Endothelial cell of umbilical vein (primary cell): Measurements from ENCODE around the gene CAPN7. TPM values are rescaled to one million over a fixed set of nuclear protein-coding genes. Genes with fewer than 3 reads are reported as not detected.

Source experiments
- BruUV-seq: library from RNA; stranded (reverse); fragments of 400-500 nt; replicated peaks from 2 replicates; lab custom pipeline; 2021; lab: Mats Ljungman, UMichigan
- CTCF ChIA-PET: fragments of 300-600, 350-600 bp; sonication (Branson Sonifier 250); formaldehyde crosslinking; loops from one replicate; lab custom pipeline; 2021; ENCODE audit warnings: antibody characterized with exemption, inconsistent platforms; lab: Charles Lee
- POLR2A ChIA-PET: fragments of 300-600, 350-600 bp; sonication (Branson Sonifier 250); formaldehyde crosslinking; loops from one replicate; lab custom pipeline; 2021; ENCODE audit warnings: antibody characterized with exemption, inconsistent platforms; lab: Charles Lee
- DNase-seq: peaks from one replicate; pipeline ENCODE4 v3.0.0-alpha.2; 2011; ENCODE audit warnings: low read depth, low spot score
- FAIRE-seq: peaks from 2 replicates; lab custom pipeline; 2011; peaks lifted over from hg19 to GRCh38; lab: Jason Lieb, UNC
- H2AFZ ChIP-seq: 2 replicates; pipeline ENCODE4 v1.6.0; 2012; ENCODE audit warnings: low read depth, low read length, control low read depth, inconsistent platforms
- H3K27ac ChIP-seq: 2 replicates; pipeline ENCODE4 v1.5.1; 2011; ENCODE audit warnings: low read depth, mild to moderate bottlenecking, control low read depth, low read length, moderate library complexity; ENCODE audit not compliant: insufficient read depth
- H3K27me3 ChIP-seq, 2 experiments: 2 replicates each; pipeline versions ENCODE4 v1.6.0 to v1.6.1; 2011; ENCODE audit warnings: low read length in 2 of 2, mixed read lengths in 1 of 2; ENCODE audit not compliant: control insufficient read depth in 2 of 2, insufficient read depth in 2 of 2
- H3K36me3 ChIP-seq, 2 experiments: 2 replicates in 1 of 2; 3 replicates in 1 of 2; pipeline ENCODE4 v1.5.1; 2011; ENCODE audit warnings: low read length in 2 of 2, mild to moderate bottlenecking in 1 of 2, moderate library complexity in 1 of 2; ENCODE audit not compliant: control insufficient read depth in 2 of 2, insufficient read depth in 2 of 2; ENCODE audit errors: extremely low read depth in 1 of 2
- H3K4me1 ChIP-seq: 3 replicates; pipeline ENCODE4 v1.5.1; 2011; ENCODE audit warnings: mild to moderate bottlenecking, low read length; ENCODE audit not compliant: control insufficient read depth, insufficient read depth; ENCODE audit errors: extremely low read depth
- H3K4me2 ChIP-seq: 2 replicates; pipeline ENCODE4 v1.6.1; 2011; ENCODE audit warnings: low read length, control low read depth, mixed read lengths; ENCODE audit not compliant: insufficient read depth
- H3K4me3 ChIP-seq, 3 experiments: fragments of 200-600 bp in 1 of 3; sonication (generic), shearing (Covaris generic) in 1 of 3; replicated peaks in 1 of 3; 2 replicates each; pipeline ENCODE4 v1.5.1; 2011 to 2016; ENCODE audit warnings: control low read depth in 3 of 3, low read length in 3 of 3, mild to moderate bottlenecking in 2 of 3, inconsistent platforms in 1 of 3, low read depth in 1 of 3, moderate library complexity in 1 of 3; ENCODE audit not compliant: insufficient read depth in 1 of 3
- H3K79me2 ChIP-seq: 2 replicates; pipeline ENCODE4 v1.6.0; 2012; ENCODE audit warnings: low read length, inconsistent platforms; ENCODE audit not compliant: control insufficient read depth, insufficient read depth
- H3K9ac ChIP-seq: replicated peaks from 2 replicates; pipeline ENCODE3; 2011; ENCODE audit warnings: low read length, control low read depth; ENCODE audit not compliant: insufficient read depth; ENCODE audit errors: extremely low read depth
- H3K9me1 ChIP-seq: replicated peaks from 3 replicates; pipeline ENCODE4 v1.6.0; 2011; ENCODE audit warnings: mild to moderate bottlenecking, low read length; ENCODE audit not compliant: control insufficient read depth, insufficient read depth; ENCODE audit errors: extremely low read depth
- H3K9me3 ChIP-seq: replicated peaks from 2 replicates; pipeline ENCODE4 v1.5.1; 2012; ENCODE audit warnings: low read length, inconsistent platforms; ENCODE audit not compliant: control insufficient read depth, insufficient read depth
- H4K20me1 ChIP-seq: replicated peaks from 2 replicates; pipeline ENCODE3; 2011; ENCODE audit warnings: mild to moderate bottlenecking, low read length; ENCODE audit not compliant: control insufficient read depth, insufficient read depth; ENCODE audit errors: extremely low read depth
- CTCF ChIP-seq, 2 donors: IDR thresholded peaks; 1 replicate in 1 of 2; 2 replicates in 1 of 2; pipeline ENCODE4 v1.5.1; 2011; ENCODE audit warnings: low read length in 2 of 2, mild to moderate bottlenecking in 2 of 2, moderate library complexity in 2 of 2, control low read depth in 1 of 2, inconsistent platforms in 1 of 2, low read depth in 1 of 2; ENCODE audit not compliant: insufficient read depth in 1 of 2; ENCODE audit errors: extremely low read depth in 1 of 2
- EZH2 ChIP-seq: IDR thresholded peaks from 2 replicates; pipeline ENCODE4 v1.6.1; 2012; ENCODE audit warnings: borderline replicate concordance, low read depth, mild to moderate bottlenecking, moderate library complexity, low read length, inconsistent platforms; ENCODE audit not compliant: severe bottlenecking
- FOS ChIP-seq: IDR thresholded peaks from 2 replicates; pipeline ENCODE4 v1.6.1; 2011; ENCODE audit warnings: mild to moderate bottlenecking, low read length, moderate library complexity, borderline replicate concordance; ENCODE audit not compliant: insufficient read depth
- GATA2 ChIP-seq: IDR thresholded peaks from 2 replicates; pipeline ENCODE4 v1.7.0; 2011; ENCODE audit warnings: low read depth, mild to moderate bottlenecking, moderate library complexity, mixed read lengths, low read length; ENCODE audit not compliant: insufficient read length, insufficient read depth
- JUN ChIP-seq: IDR thresholded peaks from 2 replicates; pipeline ENCODE4 v1.6.1; 2011; ENCODE audit warnings: borderline replicate concordance, low read depth; ENCODE audit not compliant: insufficient read length, insufficient read depth
- MAX ChIP-seq: IDR thresholded peaks from 2 replicates; pipeline ENCODE4 v1.6.1; 2011; ENCODE audit not compliant: insufficient read depth, insufficient read length
- MYC ChIP-seq: IDR thresholded peaks from one replicate; pipeline ENCODE4 v1.6.1; 2011; ENCODE audit warnings: mild to moderate bottlenecking, low read depth, low read length
- POLR2A ChIP-seq: IDR thresholded peaks from 2 replicates; pipeline ENCODE4 v1.6.1; 2012; ENCODE audit warnings: low read depth, mild to moderate bottlenecking, control low read depth, low read length
- POLR2AphosphoS5 ChIP-seq: IDR thresholded peaks from 2 replicates; pipeline ENCODE4 v1.6.1; 2012; ENCODE audit warnings: low read depth, mild to moderate bottlenecking, control low read depth, low read length, moderate library complexity; ENCODE audit not compliant: insufficient read depth
- dilution Hi-C: fragments of 300-500 bp; cut with MboI; formaldehyde crosslinking; loops from one replicate; pipeline ENCODE4 v1.15.0; 2019; ENCODE audit warnings: low sequenced_read_pairs; ENCODE audit not compliant: extremely low pct_ligation_motif_present
- intact Hi-C: fragments of 100-400 bp; cut with micrococcal nuclease; formaldehyde crosslinking; loops from one replicate; pipeline ENCODE4 v1.10.0; 2022
- polyA plus RNA-seq, 4 experiments: library from polyadenylated mRNA; depleted of rRNA in 3 of 4; stranded (reverse) in 3 of 4; unstranded in 1 of 4; fragments of >200 nt; gene quantifications; 2 replicates each; pipeline versions ENCODE4 v1.2.1 to v1.2.3, GENCODE V29; 2011 to 2012; ENCODE audit warnings: missing spikeins in 1 of 4
- total RNA-seq: library from RNA; stranded (reverse); gene quantifications from 2 replicates; pipeline ENCODE4 v1.2.3, GENCODE V29; 2021

The CAPN7 gene
- total and polyA plus RNA-seq, 2 donors (not counting 3 experiments of a cell fraction or from before 2014, with no cell fraction given), result 13.2 to 32.7 TPM

GRCh38 chr3:15256861-15257341 lies 50.9 kb downstream of the CAPN7 start:
- ChIA-PET POLR2A (interaction anchor here (1.1 kb wide), 1 partner anchor 9 kb away, joined by 4 read pairs; no protein-coding TSS in a partner anchor), CTCF (interaction anchor here (2.1 kb wide), 1 partner anchor 11 kb away, joined by 11 read pairs; no protein-coding TSS in a partner anchor)
- Histone ChIP-seq H3K36me3 (peaks cover 36 to 49% of the 10 kb centered on the region in 2 experiments), H2AFZ (no peak overlapping the region), H3K27me3 (no peaks in the 10 kb centered on the region), H3K4me3 (no peak overlapping the region), H3K9ac (no peak overlapping the region), H3K27ac (no peak overlapping the region), H3K4me2 (no peak overlapping the region), H3K9me3 (no peaks in the 10 kb centered on the region), H4K20me1 (no peaks in the 10 kb centered on the region), H3K4me1 (no peaks in the 10 kb centered on the region), H3K9me1 (no peaks in the 10 kb centered on the region), H3K79me2 (no peaks in the 10 kb centered on the region)
- no peak for TF ChIP-seq CTCF (IDR thresholded peaks at IDR 0.05; ENCODE audit: extremely low read depth in 1 of 2, insufficient read depth in 1 of 2, low read depth in 1 of 2, low read length in 2 of 2)
- TF ChIP-seq FOS, result no peak
- TF ChIP-seq POLR2A, result peak; percentile 35
- TF ChIP-seq MAX, result no peak
- dilution Hi-C loops, result no loop called here
- no peak for DNase-seq
- FAIRE-seq, result no peak
- BruUV-seq, result no TSS peak
- intact Hi-C loops, result loop anchor here (5.0 kb wide), 1 partner anchor 150 kb away; no protein-coding TSS in a partner anchor

GRCh38 chr3:15258720-15259119 lies 52.7 kb downstream of the CAPN7 start:
- Histone ChIP-seq H3K9me3 (no peaks in the 10 kb centered on the region), H3K4me1 (no peaks in the 10 kb centered on the region), H4K20me1 (no peaks in the 10 kb centered on the region), H3K9ac (no peak overlapping the region), H3K4me2 (no peak overlapping the region), H2AFZ (no peak overlapping the region), H3K27ac (no peak overlapping the region), H3K4me3 (no peak overlapping the region), H3K9me1 (no peaks in the 10 kb centered on the region), H3K36me3 (peaks cover 36 to 50% of the 10 kb centered on the region in 2 experiments), H3K79me2 (peaks cover 7% of the 10 kb centered on the region), H3K27me3 (no peaks in the 10 kb centered on the region)
- no TSS peak for BruUV-seq
- TF ChIP-seq JUN (no peak), GATA2 (no peak), MAX (no peak), FOS (no peak), EZH2 (no peak), MYC (no peak), POLR2A (no peak), POLR2AphosphoS5 (no peak)
- CTCF ChIA-PET, result interaction anchor here (1.3 to 2.1 kb wide), 2 partner anchors 9 to 146 kb away, joined by 7 to 18 read pairs; no protein-coding TSS in a partner anchor
- DNase-seq, result no peak
- FAIRE-seq, result no peak
- intact Hi-C loops (loop anchor here (5.0 kb wide), 1 partner anchor 151 kb away; no protein-coding TSS in a partner anchor), dilution Hi-C loops (no loop called here)
- POLR2A ChIA-PET, result no interaction called here
